ENCODE results near the gene CCDC33.

DNA sequence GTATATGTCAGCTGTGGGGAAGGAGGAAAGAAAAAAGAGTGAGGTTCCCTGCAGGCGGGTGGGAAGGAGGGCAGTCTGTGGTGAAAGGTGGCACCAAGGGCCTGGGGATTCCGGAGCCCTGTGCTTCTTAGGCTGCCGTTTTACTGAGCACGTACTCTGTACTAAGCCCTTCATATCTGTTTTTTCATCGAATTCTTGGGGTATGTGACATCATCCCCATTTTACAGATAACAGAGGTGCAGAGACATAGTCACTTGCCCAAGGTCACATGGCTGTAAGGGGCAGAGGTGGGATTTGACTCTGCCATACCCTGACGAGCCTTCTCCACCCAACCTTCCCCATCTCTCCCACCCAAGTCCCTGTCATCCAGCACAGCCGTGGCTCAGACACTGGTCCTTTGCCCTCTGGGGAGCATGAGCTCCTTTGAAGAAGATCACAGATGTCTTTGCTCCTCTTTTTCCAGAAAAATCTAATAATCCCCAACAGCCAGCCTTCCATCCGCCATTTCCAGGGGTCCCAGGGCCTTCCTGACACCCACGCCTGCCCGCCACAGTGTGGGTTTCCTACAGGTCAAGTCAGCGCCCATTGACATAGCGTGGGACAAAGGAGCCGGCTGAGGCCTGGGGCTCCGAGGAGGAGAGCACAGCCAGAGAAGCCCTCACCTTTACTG is 107.1 kb downstream of the CCDC33 start:
- TF ChIP-seq, protein P1, sequence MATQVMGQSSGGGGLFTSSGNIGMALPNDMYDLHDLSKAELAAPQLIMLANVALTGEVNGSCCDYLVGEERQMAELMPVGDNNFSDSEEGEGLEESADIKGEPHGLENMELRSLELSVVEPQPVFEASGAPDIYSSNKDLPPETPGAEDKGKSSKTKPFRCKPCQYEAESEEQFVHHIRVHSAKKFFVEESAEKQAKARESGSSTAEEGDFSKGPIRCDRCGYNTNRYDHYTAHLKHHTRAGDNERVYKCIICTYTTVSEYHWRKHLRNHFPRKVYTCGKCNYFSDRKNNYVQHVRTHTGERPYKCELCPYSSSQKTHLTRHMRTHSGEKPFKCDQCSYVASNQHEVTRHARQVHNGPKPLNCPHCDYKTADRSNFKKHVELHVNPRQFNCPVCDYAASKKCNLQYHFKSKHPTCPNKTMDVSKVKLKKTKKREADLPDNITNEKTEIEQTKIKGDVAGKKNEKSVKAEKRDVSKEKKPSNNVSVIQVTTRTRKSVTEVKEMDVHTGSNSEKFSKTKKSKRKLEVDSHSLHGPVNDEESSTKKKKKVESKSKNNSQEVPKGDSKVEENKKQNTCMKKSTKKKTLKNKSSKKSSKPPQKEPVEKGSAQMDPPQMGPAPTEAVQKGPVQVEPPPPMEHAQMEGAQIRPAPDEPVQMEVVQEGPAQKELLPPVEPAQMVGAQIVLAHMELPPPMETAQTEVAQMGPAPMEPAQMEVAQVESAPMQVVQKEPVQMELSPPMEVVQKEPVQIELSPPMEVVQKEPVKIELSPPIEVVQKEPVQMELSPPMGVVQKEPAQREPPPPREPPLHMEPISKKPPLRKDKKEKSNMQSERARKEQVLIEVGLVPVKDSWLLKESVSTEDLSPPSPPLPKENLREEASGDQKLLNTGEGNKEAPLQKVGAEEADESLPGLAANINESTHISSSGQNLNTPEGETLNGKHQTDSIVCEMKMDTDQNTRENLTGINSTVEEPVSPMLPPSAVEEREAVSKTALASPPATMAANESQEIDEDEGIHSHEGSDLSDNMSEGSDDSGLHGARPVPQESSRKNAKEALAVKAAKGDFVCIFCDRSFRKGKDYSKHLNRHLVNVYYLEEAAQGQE (IDR thresholded peaks at IDR 0.05; ENCODE audit: low read depth), result no peak
- TF ChIP-seq SP1 (IDR thresholded peaks at IDR 0.05; ENCODE audit: low read depth), result no peak
- TF ChIP-seq POLR2A (IDR thresholded peaks at IDR 0.05; ENCODE audit: borderline replicate concordance, extremely low read depth, insufficient read depth, insufficient read length), result no peak
- no peak for TF ChIP-seq CEBPB (IDR thresholded peaks at IDR 0.05; ENCODE audit: low read depth)
- TF ChIP-seq, protein P2, sequence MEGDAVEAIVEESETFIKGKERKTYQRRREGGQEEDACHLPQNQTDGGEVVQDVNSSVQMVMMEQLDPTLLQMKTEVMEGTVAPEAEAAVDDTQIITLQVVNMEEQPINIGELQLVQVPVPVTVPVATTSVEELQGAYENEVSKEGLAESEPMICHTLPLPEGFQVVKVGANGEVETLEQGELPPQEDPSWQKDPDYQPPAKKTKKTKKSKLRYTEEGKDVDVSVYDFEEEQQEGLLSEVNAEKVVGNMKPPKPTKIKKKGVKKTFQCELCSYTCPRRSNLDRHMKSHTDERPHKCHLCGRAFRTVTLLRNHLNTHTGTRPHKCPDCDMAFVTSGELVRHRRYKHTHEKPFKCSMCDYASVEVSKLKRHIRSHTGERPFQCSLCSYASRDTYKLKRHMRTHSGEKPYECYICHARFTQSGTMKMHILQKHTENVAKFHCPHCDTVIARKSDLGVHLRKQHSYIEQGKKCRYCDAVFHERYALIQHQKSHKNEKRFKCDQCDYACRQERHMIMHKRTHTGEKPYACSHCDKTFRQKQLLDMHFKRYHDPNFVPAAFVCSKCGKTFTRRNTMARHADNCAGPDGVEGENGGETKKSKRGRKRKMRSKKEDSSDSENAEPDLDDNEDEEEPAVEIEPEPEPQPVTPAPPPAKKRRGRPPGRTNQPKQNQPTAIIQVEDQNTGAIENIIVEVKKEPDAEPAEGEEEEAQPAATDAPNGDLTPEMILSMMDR (IDR thresholded peaks at IDR 0.05 in 2 of 3, conservative IDR thresholded peaks at IDR 0.05 in 1 of 3; ENCODE audit: borderline replicate concordance in 1 of 3, insufficient read depth in 1 of 3, low read depth in 2 of 3, low read length in 2 of 3), result no peak
- TF ChIP-seq, protein P3, sequence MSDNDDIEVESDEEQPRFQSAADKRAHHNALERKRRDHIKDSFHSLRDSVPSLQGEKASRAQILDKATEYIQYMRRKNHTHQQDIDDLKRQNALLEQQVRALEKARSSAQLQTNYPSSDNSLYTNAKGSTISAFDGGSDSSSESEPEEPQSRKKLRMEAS (IDR thresholded peaks at IDR 0.05), result no peak

Data from HCT116 (cell line).